Calu3 (cell line): ENCODE data around the gene MRPL24. TPM values are rescaled to one million over a fixed set of nuclear protein-coding genes. Genes with fewer than 3 reads are reported as not detected.

Source experiments
- BruUV-seq: library from RNA; stranded (reverse); fragments of 400-500 nt; replicated peaks from 2 replicates; lab custom pipeline; 2021; lab: Mats Ljungman, UMichigan
- CTCF ChIA-PET: fragments of 300-600 bp; sonication (Branson Sonifier 250); formaldehyde crosslinking; loops from one replicate; lab custom pipeline; 2022; ENCODE audit warnings: antibody characterized with exemption; lab: Charles Lee
- DNase-seq: peaks from one replicate; pipeline ENCODE4 v3.0.0; 2022
- H3K27ac Mint-ChIP-seq: one replicate; pipeline ENCODE4 v1.8.0; 2022; ENCODE audit warnings: mixed read lengths; ENCODE audit not compliant: unreplicated experiment
- H3K27me3 Mint-ChIP-seq: one replicate; pipeline ENCODE4 v1.8.0; 2022; ENCODE audit warnings: mixed read lengths; ENCODE audit not compliant: unreplicated experiment
- H3K36me3 Mint-ChIP-seq: one replicate; pipeline ENCODE4 v1.8.0; 2022; ENCODE audit warnings: mild to moderate bottlenecking, moderate library complexity, mixed read lengths; ENCODE audit not compliant: insufficient read depth, unreplicated experiment
- H3K4me1 Mint-ChIP-seq: one replicate; pipeline ENCODE4 v1.8.0; 2022; ENCODE audit warnings: mild to moderate bottlenecking, low read depth, mixed read lengths; ENCODE audit not compliant: unreplicated experiment
- H3K4me3 Mint-ChIP-seq: one replicate; pipeline ENCODE4 v1.8.0; 2022; ENCODE audit warnings: mild to moderate bottlenecking, low read depth, moderate library complexity, mixed read lengths; ENCODE audit not compliant: unreplicated experiment
- H3K9me3 Mint-ChIP-seq: one replicate; pipeline ENCODE4 v1.8.0; 2022; ENCODE audit warnings: low read depth, mixed read lengths; ENCODE audit not compliant: unreplicated experiment
- intact Hi-C: fragments of 100-400 bp; cut with micrococcal nuclease; formaldehyde crosslinking; loops from one replicate; pipeline ENCODE4 v1.10.0; 2022; ENCODE audit not compliant: unreplicated experiment
- total RNA-seq: library from RNA; stranded (reverse); gene quantifications from 2 replicates; pipeline ENCODE4 v1.2.3, GENCODE V29; 2022
- TF ChIP-seq, protein P1 (sequence below): fragments of 200-600 bp; IDR thresholded peaks from one replicate; pipeline ENCODE4 v1.8.0; 2022; ENCODE audit warnings: antibody characterized with exemption; ENCODE audit not compliant: unreplicated experiment

MRPL24 gene
- total RNA-seq, 1 experiment from 2014 or later, result 138 TPM

- intact Hi-C loops, result no loop called here
- TF ChIP-seq, protein P1, sequence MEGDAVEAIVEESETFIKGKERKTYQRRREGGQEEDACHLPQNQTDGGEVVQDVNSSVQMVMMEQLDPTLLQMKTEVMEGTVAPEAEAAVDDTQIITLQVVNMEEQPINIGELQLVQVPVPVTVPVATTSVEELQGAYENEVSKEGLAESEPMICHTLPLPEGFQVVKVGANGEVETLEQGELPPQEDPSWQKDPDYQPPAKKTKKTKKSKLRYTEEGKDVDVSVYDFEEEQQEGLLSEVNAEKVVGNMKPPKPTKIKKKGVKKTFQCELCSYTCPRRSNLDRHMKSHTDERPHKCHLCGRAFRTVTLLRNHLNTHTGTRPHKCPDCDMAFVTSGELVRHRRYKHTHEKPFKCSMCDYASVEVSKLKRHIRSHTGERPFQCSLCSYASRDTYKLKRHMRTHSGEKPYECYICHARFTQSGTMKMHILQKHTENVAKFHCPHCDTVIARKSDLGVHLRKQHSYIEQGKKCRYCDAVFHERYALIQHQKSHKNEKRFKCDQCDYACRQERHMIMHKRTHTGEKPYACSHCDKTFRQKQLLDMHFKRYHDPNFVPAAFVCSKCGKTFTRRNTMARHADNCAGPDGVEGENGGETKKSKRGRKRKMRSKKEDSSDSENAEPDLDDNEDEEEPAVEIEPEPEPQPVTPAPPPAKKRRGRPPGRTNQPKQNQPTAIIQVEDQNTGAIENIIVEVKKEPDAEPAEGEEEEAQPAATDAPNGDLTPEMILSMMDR, result no peak
- peaks cover 87% of the 10 kb centered on the region for H3K36me3 Mint-ChIP-seq
- peak overlapping the region; percentile 88 for H3K27ac Mint-ChIP-seq
- no TSS peak for BruUV-seq
- no peaks in the 10 kb centered on the region for H3K9me3 Mint-ChIP-seq
- CTCF ChIA-PET, result no interaction called here
- no peak overlapping the region for H3K4me3 Mint-ChIP-seq
- peaks cover 65% of the 10 kb centered on the region for H3K4me1 Mint-ChIP-seq
- H3K27me3 Mint-ChIP-seq, result no peaks in the 10 kb centered on the region
- DNase-seq, result no peak
Measured at GRCh38 chr1:156742801-156743200, 1.9 kb upstream of the MRPL24 start.

DNA sequence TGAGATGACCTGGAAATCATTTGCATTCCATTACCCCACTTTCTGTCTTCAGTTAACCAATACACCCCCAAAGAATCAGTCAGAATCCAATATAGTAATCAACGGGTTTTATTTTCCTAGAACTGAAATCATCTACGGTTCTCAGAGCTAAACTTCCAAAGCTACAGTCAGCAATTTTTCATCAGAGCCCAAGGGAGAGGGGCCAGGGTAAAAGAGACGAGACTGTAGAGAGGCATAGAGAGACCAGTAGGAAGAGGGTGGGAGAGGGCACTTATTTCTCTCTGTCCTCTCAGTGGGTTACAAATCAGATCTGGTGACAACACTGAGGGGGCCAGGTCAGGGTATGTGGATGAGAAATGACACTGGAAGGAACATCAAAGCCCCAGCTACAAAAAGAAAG is 1.1 kb upstream of the MRPL24 start:
- H3K4me1 Mint-ChIP-seq, result peaks cover 58% of the 10 kb centered on the region
- H3K36me3 Mint-ChIP-seq, result peaks cover 87% of the 10 kb centered on the region
- DNase-seq, result no peak
- BruUV-seq, result no TSS peak
- H3K9me3 Mint-ChIP-seq, result no peaks in the 10 kb centered on the region
- intact Hi-C loops, result no loop called here
- CTCF ChIA-PET, result interaction anchor here (1.9 kb wide), 1 partner anchor 10 kb away, joined by 9 read pairs; the partner anchor contains the start of gene HDGF
- H3K4me3 Mint-ChIP-seq, result peak overlapping the region; percentile 96
- H3K27me3 Mint-ChIP-seq, result no peaks in the 10 kb centered on the region
- TF ChIP-seq, protein P1, result no peak
- H3K27ac Mint-ChIP-seq, result peak overlapping the region; percentile 74

DNA sequence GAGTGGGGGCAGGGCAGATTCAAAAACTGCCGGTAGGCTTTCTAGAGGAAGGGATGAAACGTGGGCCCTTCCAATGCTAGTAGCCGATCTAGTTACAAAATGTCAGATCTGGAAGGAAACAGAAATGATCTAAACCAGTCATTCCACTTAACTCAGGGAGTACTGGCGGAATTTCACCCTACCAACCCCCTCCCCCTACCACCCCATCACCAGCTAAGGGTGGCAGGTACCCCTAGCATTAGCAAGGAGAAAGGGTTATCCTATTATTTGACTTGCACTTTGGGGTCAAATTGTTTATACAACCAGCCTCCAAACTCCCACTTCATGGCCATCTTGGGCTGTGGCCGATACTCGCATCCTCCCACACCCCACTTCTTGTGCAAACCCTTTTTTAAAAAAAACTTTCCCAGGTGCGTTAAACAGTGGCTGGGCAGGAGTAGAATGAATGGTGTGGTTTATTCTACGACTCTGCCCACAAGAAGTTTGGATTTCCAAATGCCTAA is 644 bp upstream of the MRPL24 start:
- TF ChIP-seq, protein P1, result no peak
- CTCF ChIA-PET, result interaction anchor here (0.6 to 1.9 kb wide), 10 partner anchors 8 to 186 kb away, joined by 3 to 13 read pairs (median 4); partner anchors contain the start of genes HDGF, ISG20L2, METTL25B and PRCC
- peak overlapping the region; percentile 74 for H3K27ac Mint-ChIP-seq
- H3K36me3 Mint-ChIP-seq, result peaks cover 85% of the 10 kb centered on the region
- no peaks in the 10 kb centered on the region for H3K27me3 Mint-ChIP-seq
- BruUV-seq, result TSS peak; percentile 50
- intact Hi-C loops, result loop anchor here (1.0 kb wide), 1 partner anchor 26 kb away; the partner anchor contains the start of gene PRCC
- H3K9me3 Mint-ChIP-seq, result no peaks in the 10 kb centered on the region
- peaks cover 53% of the 10 kb centered on the region for H3K4me1 Mint-ChIP-seq
- DNase-seq, result no peak
- peak overlapping the region; percentile 96 for H3K4me3 Mint-ChIP-seq

GRCh38 chr1:156740237-156740740 is 599 bp downstream of the MRPL24 start:
- peak overlapping the region; percentile 74 for H3K27ac Mint-ChIP-seq
- no peaks in the 10 kb centered on the region for H3K27me3 Mint-ChIP-seq
- H3K9me3 Mint-ChIP-seq, result no peaks in the 10 kb centered on the region
- TF ChIP-seq, protein P1, result no peak
- TSS peak; percentile 5 for BruUV-seq
- CTCF ChIA-PET, result interaction anchor here (0.8 to 1.9 kb wide), 5 partner anchors 10 to 51 kb away, joined by 3 to 9 read pairs (median 5); partner anchors contain the start of genes HDGF, ISG20L2 and METTL25B
- peak overlapping the region; percentile 96 for H3K4me3 Mint-ChIP-seq
- DNase-seq, result no peak
- peaks cover 40% of the 10 kb centered on the region for H3K4me1 Mint-ChIP-seq
- intact Hi-C loops, result no loop called here
- peaks cover 85% of the 10 kb centered on the region for H3K36me3 Mint-ChIP-seq
